Bone marrow (tissue), 2 donors: ENCODE data around the gene ZNF821.
A peak's percentile ranks its signal among the peaks of the same experiment; 100 is the strongest.
"Not testable (repeated sequence)": the region's sequence is repeated elsewhere in the genome, so short reads cannot be mapped to it uniquely, and the experiment has no call there.

ENCODE experiments used
- DNase-seq, 2 donors: peaks; one replicate each; lab custom pipeline; 2025; lab: John Stamatoyannopoulos, UW

ZNF821 gene

DNA sequence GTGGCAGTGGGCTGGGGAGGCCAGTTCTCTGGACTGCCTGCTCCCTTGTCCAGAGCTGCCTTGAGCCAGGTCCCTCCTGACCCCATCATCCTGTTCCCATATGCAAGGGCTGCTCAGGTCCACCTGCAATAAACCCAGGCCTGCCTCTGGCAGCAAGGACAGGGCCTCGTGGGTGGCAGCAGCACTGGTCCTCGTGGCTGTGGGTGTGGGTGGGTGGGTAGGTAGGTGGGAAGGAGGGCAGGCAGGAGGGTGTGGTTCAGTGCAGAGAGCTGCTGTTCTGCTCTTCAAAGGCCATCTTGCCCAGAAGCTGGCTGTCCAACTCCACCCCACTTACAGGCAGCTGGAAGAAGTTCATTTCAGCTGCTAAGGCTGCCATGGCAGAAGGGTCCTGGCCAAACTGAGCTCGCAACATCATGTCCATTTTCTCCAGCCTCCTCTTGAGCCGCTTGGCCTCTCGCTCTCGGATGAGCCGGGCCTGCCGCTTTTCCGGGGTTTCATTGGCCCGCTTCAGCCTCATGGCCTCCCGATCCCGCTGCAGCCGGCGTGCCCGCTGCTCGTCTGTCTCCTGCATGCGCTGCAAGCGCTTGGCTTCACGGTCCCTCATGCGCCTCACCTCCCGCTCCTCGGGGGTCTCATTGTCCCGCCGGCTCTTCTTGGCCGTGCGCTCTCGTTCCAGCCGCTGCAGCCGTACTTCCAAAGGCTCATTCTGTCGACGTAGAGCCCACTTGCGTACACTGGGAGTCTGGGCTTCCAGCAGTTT is 24.0 kb downstream of the ZNF821 start:
- no peak for DNase-seq

- no peak for DNase-seq
Measured at GRCh38 chr16:71855937-71856662, 27.9 kb downstream of the ZNF821 start.

GRCh38 chr16:71854369-71854948 is 29.5 kb downstream of the ZNF821 start:
- no peak for DNase-seq

DNA sequence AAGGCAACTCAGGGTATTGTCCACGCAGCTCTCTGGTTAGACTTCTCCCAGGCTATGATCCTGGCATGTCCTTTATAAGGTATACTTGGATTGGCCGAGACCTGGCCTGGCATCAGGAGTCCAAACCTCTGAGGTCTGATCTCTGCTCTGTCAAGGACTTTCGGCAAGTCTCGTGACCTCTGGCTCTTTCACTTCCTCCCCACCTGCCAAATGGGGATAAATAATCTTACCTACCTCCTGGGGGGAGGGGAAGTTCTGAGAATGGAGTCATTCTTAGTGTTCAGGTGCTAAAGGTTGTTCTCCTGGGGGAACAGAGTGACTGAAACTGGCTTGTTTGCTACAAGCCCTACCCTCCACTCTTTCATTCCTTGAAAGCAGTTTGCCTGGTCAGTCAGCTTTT is 30.6 kb downstream of the ZNF821 start:
- DNase-seq = no peak

DNA sequence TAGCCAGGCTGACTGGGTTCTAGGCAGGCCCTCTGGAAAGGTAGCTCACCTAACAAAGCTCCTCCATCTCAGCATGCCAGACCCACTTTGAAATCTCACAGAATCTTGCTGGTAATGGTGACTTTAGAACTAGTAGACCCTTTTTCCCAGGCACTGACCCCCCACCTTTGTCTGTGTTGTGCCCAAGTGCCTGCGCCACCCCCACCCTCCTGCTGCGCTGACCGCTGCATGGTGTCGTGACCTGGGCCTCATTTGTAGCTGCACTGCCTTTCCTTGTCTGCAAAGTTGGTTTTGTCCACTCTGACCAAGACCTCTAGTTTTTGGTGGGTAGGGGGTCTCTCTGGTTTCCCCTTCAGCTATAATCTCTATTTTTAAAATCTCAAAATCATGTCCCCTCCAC is 31.4 kb downstream of the ZNF821 start:
- no peak for DNase-seq

DNA sequence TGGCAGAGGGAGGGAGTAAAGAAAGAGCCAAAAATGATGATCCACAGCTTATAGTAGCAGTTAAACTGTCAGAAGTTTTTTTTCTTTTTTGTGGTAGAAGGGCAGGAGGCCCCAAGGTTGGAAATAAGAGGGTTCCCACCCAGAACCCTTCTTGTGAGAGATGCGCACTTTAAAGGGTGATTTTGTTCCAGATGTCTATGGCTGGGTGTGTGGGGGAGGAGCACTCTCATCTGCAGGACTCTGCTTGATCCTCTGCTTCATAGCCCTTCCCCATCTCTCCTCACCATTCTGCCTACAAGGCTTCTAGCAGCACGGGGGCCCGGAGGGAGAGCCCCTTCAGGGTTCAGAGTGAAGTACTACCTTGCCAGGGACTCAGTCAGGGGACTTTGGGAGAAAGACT is 31.8 kb downstream of the ZNF821 start:
- no peak for DNase-seq

DNA sequence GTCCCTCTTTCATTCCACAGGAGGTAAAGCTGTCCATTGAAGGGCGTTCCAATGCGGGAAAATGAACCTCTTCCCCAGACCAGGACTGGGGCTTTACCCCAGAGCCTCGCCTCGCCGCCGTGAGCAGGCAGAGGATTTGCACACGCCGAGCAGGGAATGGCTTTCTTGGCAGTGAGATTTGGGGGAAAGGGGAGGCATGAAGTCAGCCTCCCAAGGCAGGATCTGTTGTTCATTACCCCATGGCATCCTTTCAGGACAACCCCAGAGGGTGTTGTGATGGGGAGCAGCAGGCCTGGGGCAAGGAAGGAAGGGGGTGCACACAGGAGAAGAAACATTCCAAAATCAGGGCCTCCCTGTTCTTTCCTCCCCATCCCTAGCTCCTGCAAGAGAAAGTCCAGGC is 32.2 kb downstream of the ZNF821 start:
- no peak for DNase-seq

DNA sequence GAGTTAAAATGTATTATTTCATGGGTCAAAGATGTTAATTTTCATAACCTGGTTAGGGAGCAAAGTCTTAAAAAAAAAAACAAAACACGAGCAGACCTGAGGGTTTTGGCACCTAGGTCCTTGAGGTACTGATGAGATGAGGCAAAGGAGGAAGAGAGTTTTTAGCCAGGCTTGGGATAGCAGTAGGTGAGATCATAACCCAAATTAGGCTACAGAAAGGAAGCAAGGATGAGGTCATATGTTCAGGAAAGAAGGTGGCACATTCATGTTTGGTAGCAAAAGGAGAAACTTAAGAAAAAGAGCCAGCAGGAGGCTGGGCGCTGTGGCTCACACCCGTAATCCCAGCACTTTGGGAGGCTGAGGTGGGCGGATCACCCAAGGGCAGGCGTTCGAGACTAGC is 35.4 kb downstream of the ZNF821 start:
- no peak for DNase-seq

GRCh38 chr16:71847096-71847495 is 36.9 kb downstream of the ZNF821 start:
- DNase-seq = no peak

DNA sequence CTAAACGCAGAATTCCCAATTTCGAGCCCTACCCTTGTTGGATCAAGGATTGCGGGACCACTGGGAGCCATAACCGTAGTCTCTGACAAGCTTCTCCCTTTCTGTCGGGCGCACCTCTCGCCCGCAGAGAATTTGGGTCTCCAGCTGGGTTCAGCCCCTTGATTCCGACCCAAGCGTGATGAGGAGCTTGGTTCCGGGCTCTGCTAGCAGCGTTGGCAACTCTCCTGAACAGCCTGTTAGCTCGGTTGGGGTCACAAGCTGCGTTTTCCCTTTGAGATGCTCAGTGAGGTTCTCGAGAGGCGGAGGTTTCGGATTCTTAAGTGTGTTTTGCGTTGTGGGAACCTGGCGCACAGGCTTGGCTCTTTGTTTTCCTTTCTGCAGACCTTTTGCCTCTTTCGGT is 37.6 kb downstream of the ZNF821 start:
- peak in 1 of 2 donors; percentile 28 for DNase-seq

DNA sequence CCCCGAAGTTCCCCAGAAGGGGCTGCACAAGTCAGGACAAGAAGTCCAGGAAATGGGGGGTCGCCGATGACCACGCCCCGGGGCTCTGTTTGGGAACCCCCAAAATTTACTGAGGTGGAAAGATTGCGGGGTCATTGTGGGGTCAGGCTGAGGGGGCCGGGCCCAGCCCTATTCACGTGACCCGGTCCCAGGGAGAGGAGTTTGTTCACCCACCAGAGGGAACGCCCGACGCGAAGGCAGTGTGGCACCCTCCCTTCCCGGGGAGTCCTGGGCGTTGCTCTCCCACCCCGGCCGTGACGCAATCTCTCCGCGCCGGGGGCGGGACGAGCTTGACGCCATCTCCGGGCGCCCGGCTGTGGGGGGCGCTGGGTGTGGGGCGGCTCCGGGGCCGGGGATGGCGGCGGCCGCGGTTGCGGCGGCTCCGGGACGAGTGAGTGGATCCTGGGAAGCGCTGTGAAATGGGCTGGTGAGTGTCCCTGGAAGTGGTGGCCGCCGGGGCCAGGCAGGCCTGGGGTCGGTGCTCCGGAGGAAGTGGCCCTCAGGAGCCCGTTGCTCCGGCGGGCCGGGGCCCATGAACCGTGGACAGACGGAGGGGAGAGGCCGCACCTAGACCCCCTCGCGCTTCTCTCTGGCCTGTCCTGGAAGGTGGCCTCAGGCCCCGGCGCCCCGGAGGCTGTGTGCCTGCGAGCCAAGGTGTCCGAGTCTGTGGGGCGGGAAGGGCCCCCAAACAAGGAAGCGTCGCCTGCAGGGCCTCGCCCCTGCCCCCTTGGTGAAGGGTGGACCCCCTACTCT is 38.1 kb downstream of the ZNF821 start, which contains the start of gene ATXN1L:
Gene ATXN1L (plus strand): TSS at position 338 of the 792 bp plus-strand sequence. CDS start 3,765 bp downstream, outside the sequence.
- peak; percentile 67 to 87 for DNase-seq

DNA sequence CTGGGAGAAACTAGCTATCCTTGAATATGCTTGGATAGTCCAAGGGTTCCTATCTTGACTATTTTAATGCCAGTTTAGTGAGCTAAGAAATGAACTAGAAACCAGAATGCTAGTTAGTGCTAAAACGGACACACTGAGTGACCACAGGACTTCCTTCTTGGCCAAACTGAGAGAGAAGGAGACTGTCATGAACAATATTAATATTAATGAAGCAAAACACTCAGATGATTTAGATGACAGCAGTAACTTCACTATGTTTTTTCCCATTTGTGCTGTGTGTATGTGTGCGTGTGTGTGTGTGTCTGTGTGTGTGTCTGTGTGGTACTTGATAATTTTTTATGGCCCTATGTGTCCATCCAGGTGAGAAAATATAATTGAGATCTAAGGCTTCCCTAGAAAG is 40.4 kb downstream of the ZNF821 start:
- no peak for DNase-seq

DNA sequence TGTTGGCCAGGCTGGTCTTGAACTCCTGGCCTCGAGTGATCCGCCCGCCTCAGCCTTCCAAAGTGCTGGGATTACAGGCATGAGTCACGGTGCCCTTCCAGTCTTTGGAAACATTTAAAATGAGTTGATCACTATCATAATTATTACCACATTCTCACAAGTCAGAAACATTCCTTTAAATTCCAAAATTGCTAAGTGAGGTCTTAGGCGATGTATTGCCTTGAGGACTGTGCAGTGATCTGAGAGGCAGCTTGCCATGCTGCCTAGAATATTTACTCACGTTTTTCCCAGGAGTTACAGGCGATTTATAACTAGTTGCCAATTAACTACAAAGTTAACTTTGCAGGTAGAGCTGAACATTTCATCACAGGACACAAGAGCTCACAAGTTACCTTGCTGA is 43.9 kb downstream of the ZNF821 start:
- no peak for DNase-seq

- no peak for DNase-seq
Measured at GRCh38 chr16:71837150-71837549, 46.8 kb downstream of the ZNF821 start.

DNA sequence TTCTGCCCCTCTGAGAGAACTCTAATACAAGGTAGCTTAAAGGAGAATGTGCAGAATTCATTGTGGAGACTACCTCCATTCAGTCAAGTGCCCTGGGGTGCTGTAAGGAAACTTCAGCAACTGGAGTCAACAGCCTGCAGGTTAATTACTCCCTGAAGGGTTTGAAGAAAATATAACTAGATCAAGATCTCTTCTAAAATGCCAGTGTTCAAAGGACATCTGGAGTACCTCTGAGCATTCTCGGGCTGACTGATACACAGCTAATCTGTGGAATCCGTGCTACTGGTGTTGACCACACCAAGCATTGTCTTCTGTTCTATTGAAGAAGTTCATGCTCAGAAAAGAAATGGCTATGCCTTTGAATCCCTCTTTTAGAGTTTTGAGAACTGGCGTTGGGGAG is 49.7 kb downstream of the ZNF821 start:
- DNase-seq = no peak

DNA sequence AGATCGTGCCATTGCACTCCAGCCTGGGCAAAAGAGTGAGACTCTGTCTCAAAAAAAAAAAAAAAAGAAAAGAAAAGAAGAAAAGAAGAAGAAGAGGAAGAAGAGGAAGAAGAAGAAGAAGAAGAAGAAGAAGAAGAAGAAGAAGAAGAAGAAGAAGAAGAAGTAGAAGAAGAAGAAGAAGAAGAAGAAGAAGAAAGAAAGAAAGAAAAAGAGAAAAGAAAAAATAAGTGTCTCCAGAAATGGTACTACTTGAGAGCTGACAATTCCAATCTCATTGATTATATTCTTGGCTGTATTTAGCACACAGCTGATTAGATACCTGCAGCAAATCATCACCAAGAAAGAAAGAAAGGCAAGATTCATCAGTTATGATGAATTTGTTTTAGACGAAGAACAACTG is 51.9 kb downstream of the ZNF821 start:
- DNase-seq = not testable (repeated sequence)

GRCh38 chr16:71831698-71832097 is 52.3 kb downstream of the ZNF821 start:
- not testable (repeated sequence) for DNase-seq

DNA sequence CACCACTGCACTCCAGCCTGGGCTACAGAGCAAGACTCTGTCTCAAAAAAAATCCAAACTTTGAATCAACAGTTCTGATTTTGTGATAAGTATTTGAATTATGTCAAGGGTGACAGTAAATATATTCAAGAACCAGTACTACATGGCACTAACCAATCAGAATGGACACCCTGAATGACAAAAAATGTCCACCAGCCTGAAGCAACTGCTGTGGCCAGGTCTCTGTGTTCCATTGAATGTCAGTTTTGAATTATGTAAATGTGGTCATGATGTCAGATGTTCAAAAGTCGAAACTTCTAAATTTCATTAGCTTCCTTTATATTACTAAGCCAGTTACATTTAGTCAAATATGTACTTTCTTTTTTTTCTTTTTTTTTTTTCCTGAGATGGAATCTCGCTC is 53.6 kb downstream of the ZNF821 start:
- no peak for DNase-seq

DNA sequence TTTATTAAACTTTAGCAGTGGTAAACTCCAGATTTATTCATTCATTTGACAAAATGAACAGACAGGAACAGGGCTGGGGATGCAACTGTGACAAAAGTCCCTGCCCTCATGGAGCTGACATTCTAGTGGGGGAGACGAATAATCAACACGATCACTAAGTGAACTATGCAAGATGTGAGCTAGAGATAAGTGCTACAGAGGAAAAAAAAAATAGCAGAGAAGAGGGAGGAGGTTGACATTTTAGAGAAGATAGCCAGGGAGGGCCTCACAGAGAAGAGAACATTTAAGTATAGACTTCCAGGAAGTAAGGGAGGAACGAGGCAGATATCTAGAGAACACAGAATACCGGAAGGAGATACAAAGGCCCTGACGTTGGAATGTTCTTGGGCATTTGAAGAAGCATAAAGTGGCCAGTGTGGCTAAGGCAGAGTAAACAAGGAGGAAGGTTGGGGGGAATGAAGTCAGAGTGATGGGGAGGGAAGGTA is 57.4 kb downstream of the ZNF821 start:
- DNase-seq = no peak

DNA sequence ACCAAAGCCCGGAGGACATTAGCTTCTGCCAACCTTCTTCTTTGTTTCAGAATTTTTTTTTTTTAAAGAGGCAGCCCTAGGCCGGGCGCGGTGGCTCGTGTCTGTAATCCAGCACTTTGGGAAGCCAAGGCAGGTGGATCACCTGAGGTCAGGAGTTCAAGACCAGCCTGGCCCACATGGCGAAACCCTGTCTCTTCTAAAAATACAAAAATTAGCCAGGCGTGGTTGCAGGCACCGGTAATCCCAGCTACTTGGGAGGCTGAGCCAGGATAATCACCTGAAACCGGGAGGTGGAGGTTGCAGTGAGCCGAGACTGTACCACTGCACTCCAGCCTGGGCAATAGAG is 66.9 kb downstream of the ZNF821 start:
- DNase-seq = not testable (repeated sequence)

- DNase-seq = peak in 1 of 2 donors; percentile 4
Measured at GRCh38 chr16:71811261-71811803, 72.7 kb downstream of the ZNF821 start.

DNA sequence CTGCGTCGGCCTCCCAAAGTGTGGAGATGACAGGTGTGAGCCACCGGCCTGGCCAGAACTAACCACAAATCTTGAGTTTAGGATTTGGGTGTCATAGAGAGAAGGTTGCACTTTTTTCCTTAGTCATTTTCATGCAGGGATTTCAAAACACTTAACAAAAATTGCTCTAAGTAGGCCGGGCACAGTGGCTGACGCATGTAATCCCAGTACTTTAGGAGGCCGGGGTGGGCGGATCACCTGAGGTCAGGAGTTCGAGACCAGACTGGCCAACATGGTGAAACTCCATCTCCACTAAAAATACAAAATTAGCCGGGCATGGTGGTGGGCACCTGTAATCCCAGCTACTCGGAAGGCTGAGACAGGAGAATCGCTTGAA is 73.8 kb downstream of the ZNF821 start:
- not testable (repeated sequence) for DNase-seq
